SK-N-SH treated with all-trans-retinoic acid at 6 μM for 48 hours (cell line): ENCODE measurements around the gene BMP10.

Experiments
- ATAC-seq: fragments of 200-7000 bp; cut with Tn5 transposase; 3 replicates; pipeline ENCODE4 v1.9.1; 2020; ENCODE audit warnings: mild to moderate bottlenecking, moderate library complexity
- ARNTL ChIP-seq: fragments of 450-650 bp; formaldehyde crosslinking; IDR thresholded peaks from 2 replicates; pipeline ENCODE4 v1.5.0; 2020; ENCODE audit warnings: low read depth, mild to moderate bottlenecking, moderate library complexity, borderline replicate concordance
- BACH2 ChIP-seq: fragments of 250-450 bp; sonication (Bioruptor Pico); IDR thresholded peaks from 2 replicates; pipeline ENCODE4 v1.9.0; 2021; ENCODE audit warnings: mild to moderate bottlenecking, borderline replicate concordance
- CSRNP3 ChIP-seq: fragments of 250-450 bp; sonication (Bioruptor Pico); IDR thresholded peaks from 2 replicates; pipeline ENCODE4 v1.5.1; 2021; ENCODE audit warnings: mild to moderate bottlenecking, moderate library complexity
- ESRRG ChIP-seq: fragments of 250-450 bp; sonication (Bioruptor Pico); IDR thresholded peaks from 2 replicates; pipeline ENCODE4 v1.6.1; 2021; ENCODE audit warnings: mild to moderate bottlenecking
- GLIS3 ChIP-seq: fragments of 250-450 bp; sonication (Bioruptor Pico); IDR thresholded peaks from 2 replicates; pipeline ENCODE4 v1.5.0; 2020; ENCODE audit warnings: mild to moderate bottlenecking, moderate library complexity
- ISL1 ChIP-seq: fragments of 250-450 bp; sonication (Bioruptor Pico); IDR thresholded peaks from 2 replicates; pipeline ENCODE4 v2.1.2; 2022; ENCODE audit warnings: mild to moderate bottlenecking, moderate library complexity
- OSR1 ChIP-seq: fragments of 250-450 bp; sonication (Bioruptor Pico); IDR thresholded peaks from 2 replicates; pipeline ENCODE4 v1.8.0; 2022; ENCODE audit warnings: moderate library complexity, mild to moderate bottlenecking, inconsistent platforms
- RARB ChIP-seq: fragments of 250-450 bp; sonication (Bioruptor Pico); IDR thresholded peaks from 2 replicates; pipeline ENCODE4 v1.8.0; 2021; ENCODE audit warnings: mild to moderate bottlenecking, moderate library complexity
- TOX ChIP-seq: fragments of 250-450 bp; sonication (Bioruptor Pico); IDR thresholded peaks from 2 replicates; pipeline ENCODE4 v1.8.0; 2021; ENCODE audit warnings: mild to moderate bottlenecking, moderate library complexity, borderline replicate concordance
- TSHZ2 ChIP-seq: fragments of 250-450 bp; sonication (Bioruptor Pico); IDR thresholded peaks from 2 replicates; pipeline ENCODE4 v1.5.0; 2020; ENCODE audit warnings: mild to moderate bottlenecking, moderate library complexity
- ZC3H10 ChIP-seq: fragments of 250-450 bp; sonication (Bioruptor Pico); IDR thresholded peaks from 2 replicates; pipeline ENCODE4 v1.5.1; 2021; ENCODE audit warnings: mild to moderate bottlenecking, moderate library complexity
- ZFP3 ChIP-seq: fragments of 250-450 bp; sonication (Bioruptor Pico); IDR thresholded peaks from 2 replicates; pipeline ENCODE4 v1.5.0; 2020; ENCODE audit warnings: mild to moderate bottlenecking, moderate library complexity
- ZFP30 ChIP-seq: fragments of 450-650 bp; formaldehyde crosslinking; IDR thresholded peaks from 2 replicates; pipeline ENCODE4 v1.5.0; 2022; ENCODE audit warnings: mild to moderate bottlenecking, moderate library complexity
- ZNF565 ChIP-seq: fragments of 450-650 bp; formaldehyde crosslinking; conservative IDR thresholded peaks from 2 replicates; pipeline ENCODE4 v1.5.0; 2020; ENCODE audit warnings: low read depth, mild to moderate bottlenecking, moderate library complexity
- ZNF70 ChIP-seq: fragments of 450-650 bp; formaldehyde crosslinking; IDR thresholded peaks from 2 replicates; pipeline ENCODE4 v1.5.0; 2020; ENCODE audit warnings: mild to moderate bottlenecking, moderate library complexity
- ZNF8 ChIP-seq: fragments of 450-650 bp; formaldehyde crosslinking; IDR thresholded peaks from 2 replicates; pipeline ENCODE4 v1.5.0; 2020; ENCODE audit warnings: mild to moderate bottlenecking, moderate library complexity
- TF ChIP-seq, protein P1 (sequence below): fragments of 250-450 bp; sonication (Bioruptor Pico); IDR thresholded peaks from 2 replicates; pipeline ENCODE4 v1.5.1; 2020; ENCODE audit warnings: low read depth, mild to moderate bottlenecking, moderate library complexity
- TF ChIP-seq, protein P2 (sequence below): fragments of 250-450 bp; sonication (Bioruptor Pico); IDR thresholded peaks from 2 replicates; pipeline ENCODE4 v1.8.0; 2020; ENCODE audit warnings: mild to moderate bottlenecking, moderate library complexity, borderline replicate concordance

Gene BMP10

GRCh38 chr2:68857202-68857845 lies 13.9 kb downstream of the BMP10 start:
- TF ChIP-seq ZFP3 (no peak), RARB (CRISPR knock-in tag) (no peak), TSHZ2 (no peak), ZNF8 (CRISPR knock-in tag) (no peak), ZFP30 (CRISPR knock-in tag) (no peak), GLIS3 (CRISPR knock-in tag) (no peak), ZNF70 (CRISPR knock-in tag) (no peak), CSRNP3 (CRISPR knock-in tag) (no peak), ARNTL (no peak), BACH2 (CRISPR knock-in tag) (no peak), TOX (CRISPR knock-in tag) (no peak)
- TF ChIP-seq, protein P1, sequence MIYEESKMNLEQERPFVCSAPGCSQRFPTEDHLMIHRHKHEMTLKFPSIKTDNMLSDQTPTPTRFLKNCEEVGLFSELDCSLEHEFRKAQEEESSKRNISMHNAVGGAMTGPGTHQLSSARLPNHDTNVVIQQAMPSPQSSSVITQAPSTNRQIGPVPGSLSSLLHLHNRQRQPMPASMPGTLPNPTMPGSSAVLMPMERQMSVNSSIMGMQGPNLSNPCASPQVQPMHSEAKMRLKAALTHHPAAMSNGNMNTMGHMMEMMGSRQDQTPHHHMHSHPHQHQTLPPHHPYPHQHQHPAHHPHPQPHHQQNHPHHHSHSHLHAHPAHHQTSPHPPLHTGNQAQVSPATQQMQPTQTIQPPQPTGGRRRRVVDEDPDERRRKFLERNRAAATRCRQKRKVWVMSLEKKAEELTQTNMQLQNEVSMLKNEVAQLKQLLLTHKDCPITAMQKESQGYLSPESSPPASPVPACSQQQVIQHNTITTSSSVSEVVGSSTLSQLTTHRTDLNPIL (CRISPR knock-in tag) = no peak
- TF ChIP-seq, protein P2, sequence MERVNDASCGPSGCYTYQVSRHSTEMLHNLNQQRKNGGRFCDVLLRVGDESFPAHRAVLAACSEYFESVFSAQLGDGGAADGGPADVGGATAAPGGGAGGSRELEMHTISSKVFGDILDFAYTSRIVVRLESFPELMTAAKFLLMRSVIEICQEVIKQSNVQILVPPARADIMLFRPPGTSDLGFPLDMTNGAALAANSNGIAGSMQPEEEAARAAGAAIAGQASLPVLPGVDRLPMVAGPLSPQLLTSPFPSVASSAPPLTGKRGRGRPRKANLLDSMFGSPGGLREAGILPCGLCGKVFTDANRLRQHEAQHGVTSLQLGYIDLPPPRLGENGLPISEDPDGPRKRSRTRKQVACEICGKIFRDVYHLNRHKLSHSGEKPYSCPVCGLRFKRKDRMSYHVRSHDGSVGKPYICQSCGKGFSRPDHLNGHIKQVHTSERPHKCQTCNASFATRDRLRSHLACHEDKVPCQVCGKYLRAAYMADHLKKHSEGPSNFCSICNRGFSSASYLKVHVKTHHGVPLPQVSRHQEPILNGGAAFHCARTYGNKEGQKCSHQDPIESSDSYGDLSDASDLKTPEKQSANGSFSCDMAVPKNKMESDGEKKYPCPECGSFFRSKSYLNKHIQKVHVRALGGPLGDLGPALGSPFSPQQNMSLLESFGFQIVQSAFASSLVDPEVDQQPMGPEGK (CRISPR knock-in tag) = no peak
- no peak for ATAC-seq

DNA sequence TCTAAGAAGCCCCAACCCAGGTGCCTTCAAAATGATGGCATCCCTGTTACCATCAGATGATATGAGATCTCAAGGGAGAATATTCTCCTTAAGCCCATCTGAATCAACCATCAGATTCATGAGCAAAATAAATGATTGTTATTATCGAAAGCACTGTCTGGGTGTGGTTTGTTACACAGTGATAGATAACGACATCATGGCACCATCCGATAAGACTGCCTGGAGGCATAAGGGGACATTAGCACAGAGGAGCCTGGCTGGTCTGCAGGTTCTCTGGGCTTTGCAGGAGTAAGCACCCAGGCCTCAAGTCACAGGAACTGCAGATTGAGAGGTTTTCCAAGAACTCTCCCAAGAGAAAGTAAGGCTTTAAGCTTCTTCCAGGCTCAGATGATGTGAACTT lies 15.6 kb downstream of the BMP10 start:
- no peak for TF ChIP-seq ISL1 (CRISPR knock-in tag)
- no peak for ATAC-seq

- no peak for ATAC-seq
- TF ChIP-seq TOX (CRISPR knock-in tag) = no peak
- no peak for TF ChIP-seq ZC3H10 (CRISPR knock-in tag)
- no peak for TF ChIP-seq ZNF565 (CRISPR knock-in tag)
- TF ChIP-seq, protein P1 (CRISPR knock-in tag) = no peak
- TF ChIP-seq ZFP30 (CRISPR knock-in tag) = no peak
- no peak for TF ChIP-seq CSRNP3 (CRISPR knock-in tag)
- no peak for TF ChIP-seq ESRRG (CRISPR knock-in tag)
- no peak for TF ChIP-seq OSR1 (CRISPR knock-in tag)
- TF ChIP-seq ISL1 (CRISPR knock-in tag) = no peak
These were observed 16.7 kb downstream of the BMP10 start for GRCh38 chr2:68854476-68854875.
